ENCODE measurements around the gene PDE4D. TPM values are rescaled to one million over a fixed set of nuclear protein-coding genes. Genes with fewer than 3 reads are reported as not detected.

PDE4D gene
- total RNA-seq, 1 experiment from 2014 or later, result 6.5 TPM

- no peak for DNase-seq (ENCODE audit: low spot score)
- intact Hi-C loops (cut with micrococcal nuclease; ENCODE audit: unreplicated experiment), result no loop called here
- CTCF ChIA-PET, result no interaction called here
- H3K36me3 ChIP-seq (ENCODE audit: insufficient read depth, low read length, poor library complexity, severe bottlenecking), result no peaks in the 10 kb centered on the region
- no peak for TF ChIP-seq EZH2 (IDR thresholded peaks at IDR 0.05; ENCODE audit: borderline replicate concordance, low read depth, low read length, poor library complexity, severe bottlenecking)
- no peak for TF ChIP-seq CTCF (conservative IDR thresholded peaks at IDR 0.05; ENCODE audit: low read depth, low read length)
- no peaks in the 10 kb centered on the region for H3K9me3 ChIP-seq (ENCODE audit: low read depth, low read length, poor library complexity, severe bottlenecking)
- POLR2A ChIA-PET (ENCODE audit: low non-redundant PET), result no interaction called here
- no TSS peak for BruUV-seq (replicated peaks)
- H3K27ac ChIP-seq (ENCODE audit: low read depth, low read length, poor library complexity, severe bottlenecking), result no peak overlapping the region
- peaks cover 6% of the 10 kb centered on the region for H3K27me3 ChIP-seq (replicated peaks; ENCODE audit: insufficient read depth, low read depth, low read length, poor library complexity)
- H3K4me1 ChIP-seq (ENCODE audit: insufficient read depth, low read length, poor library complexity, severe bottlenecking), result no peaks in the 10 kb centered on the region
- H3K4me3 ChIP-seq (ENCODE audit: low read depth, low read length, poor library complexity, severe bottlenecking), result no peak overlapping the region
Observed at GRCh38 chr5:59732301-59732700, 161.2 kb downstream of the PDE4D start.

GRCh38 chr5:59731809-59732208, 161.7 kb downstream of the PDE4D start:
- H3K9me3 ChIP-seq (ENCODE audit: low read depth, low read length, poor library complexity, severe bottlenecking), result no peaks in the 10 kb centered on the region
- H3K36me3 ChIP-seq (ENCODE audit: insufficient read depth, low read length, poor library complexity, severe bottlenecking), result no peaks in the 10 kb centered on the region
- H3K27ac ChIP-seq (ENCODE audit: low read depth, low read length, poor library complexity, severe bottlenecking), result no peak overlapping the region
- ChIA-PET CTCF (no interaction called here), POLR2A (ENCODE audit: low non-redundant PET) (no interaction called here)
- H3K4me3 ChIP-seq (ENCODE audit: low read depth, low read length, poor library complexity, severe bottlenecking), result no peak overlapping the region
- peaks cover 6% of the 10 kb centered on the region for H3K27me3 ChIP-seq (replicated peaks; ENCODE audit: insufficient read depth, low read depth, low read length, poor library complexity)
- no peak for DNase-seq (ENCODE audit: low spot score)
- no TSS peak for BruUV-seq (replicated peaks)
- H3K4me1 ChIP-seq (ENCODE audit: insufficient read depth, low read length, poor library complexity, severe bottlenecking), result no peaks in the 10 kb centered on the region
- no peak for TF ChIP-seq EZH2 (IDR thresholded peaks at IDR 0.05; ENCODE audit: borderline replicate concordance, low read depth, low read length, poor library complexity, severe bottlenecking)
- no peak for TF ChIP-seq CTCF (conservative IDR thresholded peaks at IDR 0.05; ENCODE audit: low read depth, low read length)
- intact Hi-C loops (cut with micrococcal nuclease; ENCODE audit: unreplicated experiment), result no loop called here

GRCh38 chr5:59729820-59730219, 163.7 kb downstream of the PDE4D start:
- POLR2A ChIA-PET (ENCODE audit: low non-redundant PET), result no interaction called here

More at GRCh38 chr5:59729820-59730219, 163.7 kb downstream of the PDE4D start:
- Histone ChIP-seq H3K9me3 (ENCODE audit: low read depth, low read length, poor library complexity, severe bottlenecking) (no peaks in the 10 kb centered on the region), H3K4me1 (ENCODE audit: insufficient read depth, low read length, poor library complexity, severe bottlenecking) (no peaks in the 10 kb centered on the region), H3K36me3 (ENCODE audit: insufficient read depth, low read length, poor library complexity, severe bottlenecking) (no peaks in the 10 kb centered on the region), H3K27me3 (replicated peaks; ENCODE audit: insufficient read depth, low read depth, low read length, poor library complexity) (peaks cover 6% of the 10 kb centered on the region), H3K27ac (ENCODE audit: low read depth, low read length, poor library complexity, severe bottlenecking) (no peak overlapping the region), H3K4me3 (ENCODE audit: low read depth, low read length, poor library complexity, severe bottlenecking) (no peak overlapping the region)
- no peak for DNase-seq (ENCODE audit: low spot score)
- TF ChIP-seq EZH2 (IDR thresholded peaks at IDR 0.05; ENCODE audit: borderline replicate concordance, low read depth, low read length, poor library complexity, severe bottlenecking) (no peak), CTCF (conservative IDR thresholded peaks at IDR 0.05; ENCODE audit: low read depth, low read length) (no peak)
- no TSS peak for BruUV-seq (replicated peaks)
- CTCF ChIA-PET, result no interaction called here
- intact Hi-C loops (cut with micrococcal nuclease; ENCODE audit: unreplicated experiment), result loop anchor here (10.0 kb wide), 2 partner anchors 55 to 545 kb away; no protein-coding TSS in a partner anchor
